Heart left ventricle (tissue), 13 donors: ENCODE data around the gene CCDC63.

Experiments
- CTCF ChIP-seq, 12 donors: fragments of 200-600 bp; sonication (generic) in 4 of 12; IDR thresholded peaks; one replicate each; pipeline versions ENCODE4 v1.5.0 to v1.8.0; 2018 to 2022; ENCODE audit warnings: antibody characterized with exemption in 12 of 12, mild to moderate bottlenecking in 5 of 12
- POLR2A ChIP-seq, 2 donors: fragments of 450-650 bp; IDR thresholded peaks; one replicate each; pipeline ENCODE4 v1.6.1; 2017; ENCODE audit warnings: antibody characterized with exemption in 2 of 2, mild to moderate bottlenecking in 2 of 2, moderate library complexity in 2 of 2
- donor health status: ischemic (EF 13 %, LVEDD 7.1; RV severe dilation, severe dysfunction).
- donor health status: DM: no; HTN: yes; CAD: no.
- donor health status: DM: no; HTN: no; CAD: no.
- donor health status: ischemic (EF 25% LVEDD 6.9; RV normal size, moderate dysfunction).
- donor health status: ischemic (EF 25% LVEDD 5.7; RV mildly dilated, moderate dysfunction).
- donor health status: ischemic (EF 35%, LVEDD 5.7; RV mildly dilated, moderate dysfunction).
- donor health status: nonischemic (EF 11% LVEDD 7.7; RV severe dilation, severe dysfunction).
- donor health status: DM: yes; HTN: yes; CAD: no.
- donor health status: PGD.
- donor health status: ischemic (EF 29% LVEDD 5.4; RV normal size, mild dysfunction).
- donor health status: nonischemic (EF 23%, LVEDD 6.1; RV moderate dilation, normal function).

GRCh38 chr12:110917961-110918360 is 71.2 kb downstream of the CCDC63 start:
- TF ChIP-seq CTCF (IDR thresholded peaks at IDR 0.05) (no peak), POLR2A (IDR thresholded peaks at IDR 0.05) (no peak)
